Loucy (cell line): ENCODE measurements around the gene HTR1E.

Experiments
- H2AFZ ChIP-seq: fragments of 200-600 bp; sonication (generic); 2 replicates; pipeline ENCODE4 v1.6.0; 2016; ENCODE audit warnings: antibody characterized with exemption, mild to moderate bottlenecking, low read length, moderate library complexity
- H3F3A ChIP-seq: fragments of 200-600 bp; 2 replicates; pipeline ENCODE4 v1.6.0; 2016; ENCODE audit warnings: antibody characterized with exemption, low read depth, mild to moderate bottlenecking
- H3K27me3 ChIP-seq: fragments of 200-600 bp; sonication (generic); 2 replicates; pipeline ENCODE4 v1.6.1; 2014; ENCODE audit warnings: low read length, mild to moderate bottlenecking; ENCODE audit not compliant: insufficient read depth, poor library complexity, severe bottlenecking
- H3K36me3 ChIP-seq: fragments of 200-600 bp; sonication (generic); 2 replicates; pipeline ENCODE4 v1.6.1; 2016; ENCODE audit warnings: low read length; ENCODE audit not compliant: insufficient read depth
- H3K4me1 ChIP-seq: fragments of 200-600 bp; sonication (generic); 2 replicates; pipeline ENCODE4 v1.5.1; 2014; ENCODE audit warnings: low read length, mild to moderate bottlenecking; ENCODE audit not compliant: insufficient read depth, poor library complexity, severe bottlenecking
- H3K4me2 ChIP-seq: fragments of 200-600 bp; sonication (generic); 2 replicates; pipeline ENCODE4 v1.6.0; 2014; ENCODE audit warnings: antibody characterized with exemption, low read length, low read depth, mild to moderate bottlenecking; ENCODE audit not compliant: poor library complexity, severe bottlenecking
- H3K4me3 ChIP-seq: fragments of 200-600 bp; sonication (generic); 2 replicates; pipeline ENCODE4 v1.5.1; 2014; ENCODE audit warnings: low read length, mild to moderate bottlenecking, mixed read lengths; ENCODE audit not compliant: poor library complexity, severe bottlenecking
- H3K79me2 ChIP-seq: fragments of 200-600 bp; sonication (generic); 2 replicates; pipeline ENCODE4 v1.6.1; 2014; ENCODE audit warnings: low read length; ENCODE audit not compliant: insufficient read depth
- H3K9ac ChIP-seq: fragments of 200-600 bp; sonication (generic); 2 replicates; pipeline ENCODE4 v1.6.0; 2014; ENCODE audit warnings: mild to moderate bottlenecking, low read depth, low read length, moderate library complexity; ENCODE audit not compliant: poor library complexity, severe bottlenecking
- H3K9me2 ChIP-seq: fragments of 200-600 bp; sonication (generic); replicated peaks from 2 replicates; pipeline ENCODE4 v1.6.1; 2016; ENCODE audit warnings: low read depth, low read length, mixed read lengths
- H3K9me3 ChIP-seq: fragments of 200-600 bp; sonication (generic); 2 replicates; pipeline ENCODE4 v1.6.1; 2014; ENCODE audit warnings: mild to moderate bottlenecking, antibody characterized with exemption, low read length, low read depth; ENCODE audit not compliant: insufficient read depth
- H4K20me1 ChIP-seq: fragments of 200-600 bp; sonication (generic); 2 replicates; pipeline ENCODE4 v1.6.0; 2014; ENCODE audit warnings: antibody characterized with exemption, low read length, mild to moderate bottlenecking; ENCODE audit not compliant: insufficient read depth, poor library complexity, severe bottlenecking
- CTCF ChIP-seq: fragments of 200-600 bp; sonication (generic); conservative IDR thresholded peaks from 2 replicates; pipeline ENCODE4 v1.5.1; 2014; ENCODE audit warnings: mild to moderate bottlenecking, antibody characterized with exemption, low read length
- EZH2phosphoT487 ChIP-seq: fragments of 200-600 bp; IDR thresholded peaks from 2 replicates; pipeline ENCODE4 v1.6.1; 2018; ENCODE audit warnings: antibody characterized with exemption, mild to moderate bottlenecking, moderate library complexity, borderline replicate concordance

The HTR1E gene

GRCh38 chr6:86934365-86934764, 3.0 kb upstream of the HTR1E start:
- Histone ChIP-seq H3K9ac (no peak overlapping the region), H3K9me2 (no peaks in the 10 kb centered on the region), H3K79me2 (no peaks in the 10 kb centered on the region), H3K4me3 (no peak overlapping the region), H3K36me3 (no peaks in the 10 kb centered on the region), H4K20me1 (no peaks in the 10 kb centered on the region), H3F3A (no peaks in the 10 kb centered on the region), H2AFZ (no peak overlapping the region), H3K9me3 (no peaks in the 10 kb centered on the region), H3K4me1 (no peaks in the 10 kb centered on the region), H3K27me3 (no peaks in the 10 kb centered on the region), H3K4me2 (no peak overlapping the region)
- TF ChIP-seq CTCF (no peak), EZH2phosphoT487 (no peak)

- H3K9me3 ChIP-seq = no peaks in the 10 kb centered on the region
- H3K27me3 ChIP-seq = no peaks in the 10 kb centered on the region
- H3K9ac ChIP-seq = no peak overlapping the region
- H3K4me3 ChIP-seq = no peak overlapping the region
- H3K9me2 ChIP-seq = no peaks in the 10 kb centered on the region
- H3K4me2 ChIP-seq = no peak overlapping the region
- TF ChIP-seq CTCF (no peak), EZH2phosphoT487 (no peak)
- no peaks in the 10 kb centered on the region for H3K4me1 ChIP-seq
- no peaks in the 10 kb centered on the region for H3F3A ChIP-seq
- H2AFZ ChIP-seq = no peak overlapping the region
- H3K79me2 ChIP-seq = no peaks in the 10 kb centered on the region
- no peaks in the 10 kb centered on the region for H3K36me3 ChIP-seq
- no peaks in the 10 kb centered on the region for H4K20me1 ChIP-seq
Observed at GRCh38 chr6:86936834-86937218, 502 bp upstream of the HTR1E start.

- Histone ChIP-seq H3K9me2 (no peaks in the 10 kb centered on the region), H3K36me3 (no peaks in the 10 kb centered on the region), H3K79me2 (no peaks in the 10 kb centered on the region), H3K9me3 (no peaks in the 10 kb centered on the region), H3K4me1 (no peaks in the 10 kb centered on the region), H4K20me1 (no peaks in the 10 kb centered on the region), H3F3A (no peaks in the 10 kb centered on the region), H3K27me3 (no peaks in the 10 kb centered on the region), H3K9ac (no peak overlapping the region), H2AFZ (no peak overlapping the region), H3K4me3 (no peak overlapping the region), H3K4me2 (no peak overlapping the region)
- TF ChIP-seq EZH2phosphoT487 = no peak
- TF ChIP-seq CTCF = no peak
Observed at GRCh38 chr6:86938814-86939213, 1.5 kb downstream of the HTR1E start.
